Measurements from ENCODE around the gene ZNF491. TPM values are rescaled to one million over a fixed set of nuclear protein-coding genes. Genes with fewer than 3 reads are reported as not detected.
A peak's percentile ranks its signal among the peaks of the same experiment; 100 is the strongest.

ZNF491 gene
- total and polyA plus RNA-seq, 9 of the 15 experiments (the other 6 are each of a cell fraction or from before 2014, with no cell fraction given) = 0.19 to 0.95 (median 0.39) TPM; not detected in 1

GRCh38 chr19:11814029-11814699, 15.8 kb downstream of the ZNF491 start, which contains the start of gene ZNF440 (continued):
- TF ChIP-seq ZNF280A (IDR thresholded peaks at IDR 0.05; ENCODE audit: low read depth, partially characterized antibody) (no peak), ZNF57 (CRISPR knock-in tag; IDR thresholded peaks at IDR 0.05) (no peak; the same call in 1 of the 2 replicates), ATF7 (IDR thresholded peaks at IDR 0.05) (peak; percentile 42; the same call in 1 of the 2 replicates), NR2C1 (IDR thresholded peaks at IDR 0.05) (no peak), NR2C1 (tag; IDR thresholded peaks at IDR 0.05) (no peak), FOXJ2 (tag; IDR thresholded peaks at IDR 0.05) (no peak), ZNF280B (CRISPR knock-in tag; IDR thresholded peaks at IDR 0.05) (no peak), CBFA2T3 (IDR thresholded peaks at IDR 0.05) (no peak), ELF2 (CRISPR knock-in tag; IDR thresholded peaks at IDR 0.05) (no peak), E2F6 (IDR thresholded peaks at IDR 0.05; ENCODE audit: borderline replicate concordance in 1 of 2, extremely low read depth in 1 of 2, insufficient read depth in 1 of 2, insufficient read length in 1 of 2, low read depth in 1 of 2, low read length in 1 of 2, poor library complexity in 1 of 2, severe bottlenecking in 1 of 2) (peak; percentile 22 to 46), KLF13 (tag; IDR thresholded peaks at IDR 0.05; ENCODE audit: borderline replicate concordance, low read depth) (no peak), ZNF589 (CRISPR knock-in tag; IDR thresholded peaks at IDR 0.05; ENCODE audit: low read depth) (no peak), CEBPZ (IDR thresholded peaks at IDR 0.05; ENCODE audit: borderline replicate concordance, low read depth, low read length) (no peak), XRCC5 (IDR thresholded peaks at IDR 0.05; ENCODE audit: low read depth, low read length) (no peak), HDAC6 (IDR thresholded peaks at IDR 0.05; ENCODE audit: low read depth, low read length) (no peak), CHCHD3 (CRISPR knock-in tag; IDR thresholded peaks at IDR 0.05) (peak; percentile 76; the same call in 1 of the 2 replicates), TAL1 (IDR thresholded peaks at IDR 0.05) (no peak), TFAM (CRISPR knock-in tag; conservative IDR thresholded peaks at IDR 0.05) (no peak)

Data from K562 (cell line).